Lung (tissue), 12 donors: ENCODE results near the gene SLC5A3. TPM values are rescaled to one million over a fixed set of nuclear protein-coding genes. Genes with fewer than 3 reads are reported as not detected.

Experiments
- ATAC-seq: fragments of 200-7000 bp; cut with Tn5 transposase; one replicate; pipeline ENCODE4 v1.9.1; 2020; ENCODE audit warnings: moderate number of reproducible peaks; ENCODE audit not compliant: insufficient read depth, low FRiP score
- DNase-seq, 3 donors: peaks; one replicate each; pipeline ENCODE4 v3.0.0-alpha.2; 2013 to 2017
- H3K27ac ChIP-seq, 2 donors: one replicate each; pipeline ENCODE4 v1.5.1; 2013; ENCODE audit warnings: mild to moderate bottlenecking in 2 of 2, moderate library complexity in 2 of 2, control low read depth in 1 of 2, inconsistent platforms in 1 of 2, low read depth in 1 of 2, low read length in 1 of 2
- H3K27me3 ChIP-seq, 3 donors: one replicate each; pipeline ENCODE4 v1.5.1; 2013; ENCODE audit warnings: low read length in 2 of 3; ENCODE audit not compliant: control insufficient read depth in 3 of 3, insufficient read depth in 3 of 3
- H3K36me3 ChIP-seq, 4 donors: one replicate each; pipeline ENCODE4 v1.5.1; 2013; ENCODE audit warnings: low read length in 4 of 4, mild to moderate bottlenecking in 1 of 4, moderate library complexity in 1 of 4; ENCODE audit not compliant: control insufficient read depth in 4 of 4, insufficient read depth in 4 of 4
- H3K4me1 ChIP-seq, 5 donors: one replicate each; pipeline ENCODE4 v1.5.1; 2013; ENCODE audit warnings: low read length in 5 of 5, mild to moderate bottlenecking in 2 of 5, moderate library complexity in 1 of 5; ENCODE audit not compliant: control insufficient read depth in 5 of 5, insufficient read depth in 5 of 5
- H3K4me3 ChIP-seq: one replicate; pipeline ENCODE4 v1.5.1; 2013; ENCODE audit warnings: mild to moderate bottlenecking, control low read depth, moderate library complexity
- H3K9ac ChIP-seq, 2 donors: one replicate each; pipeline ENCODE4 v1.5.1; 2013; ENCODE audit warnings: low read length in 2 of 2, control low read depth in 1 of 2; ENCODE audit not compliant: insufficient read depth in 1 of 2
- H3K9me3 ChIP-seq, 4 donors: one replicate each; pipeline ENCODE4 v1.5.1; 2013; ENCODE audit warnings: low read length in 3 of 4, mild to moderate bottlenecking in 1 of 4, moderate library complexity in 1 of 4; ENCODE audit not compliant: control insufficient read depth in 4 of 4, insufficient read depth in 3 of 4
- CTCF ChIP-seq: IDR thresholded peaks from 2 replicates; pipeline ENCODE4 v1.5.1; 2012; ENCODE audit warnings: mild to moderate bottlenecking; ENCODE audit errors: control extremely low read depth, extremely low read depth
- WGBS, 2 donors: extraction: QIAGEN DNeasy Blood & Tissue Kit; methylation state at CpG; one replicate each; pipeline ENCODE4 v1.1.7; 2013; 5-methylcytosine and 5-hydroxymethylcytosine counted together
- polyA plus RNA-seq, 2 donors: library from polyadenylated mRNA; stranded (reverse); fragments of 200-250 nt; gene quantifications; one replicate each; pipeline ENCODE4 v1.2.1, GENCODE V29; 2013
- total RNA-seq, 2 donors: library from RNA; depleted of rRNA in 1 of 2; stranded (reverse); fragments of >200 nt in 1 of 2; gene quantifications; one replicate each; pipeline ENCODE4 v1.2.1, GENCODE V29; 2014 to 2021
- donor health status: control.
- donor health status: control.
- donor health status: Bipolar disorder and iron deficiency.
- donor health status: healthy.
- donor health status: DM: yes; HTN: yes; CAD: no.

The SLC5A3 gene
- total and polyA plus RNA-seq, 4 donors: 1.8 to 49.1 (median 7.0) TPM

DNA sequence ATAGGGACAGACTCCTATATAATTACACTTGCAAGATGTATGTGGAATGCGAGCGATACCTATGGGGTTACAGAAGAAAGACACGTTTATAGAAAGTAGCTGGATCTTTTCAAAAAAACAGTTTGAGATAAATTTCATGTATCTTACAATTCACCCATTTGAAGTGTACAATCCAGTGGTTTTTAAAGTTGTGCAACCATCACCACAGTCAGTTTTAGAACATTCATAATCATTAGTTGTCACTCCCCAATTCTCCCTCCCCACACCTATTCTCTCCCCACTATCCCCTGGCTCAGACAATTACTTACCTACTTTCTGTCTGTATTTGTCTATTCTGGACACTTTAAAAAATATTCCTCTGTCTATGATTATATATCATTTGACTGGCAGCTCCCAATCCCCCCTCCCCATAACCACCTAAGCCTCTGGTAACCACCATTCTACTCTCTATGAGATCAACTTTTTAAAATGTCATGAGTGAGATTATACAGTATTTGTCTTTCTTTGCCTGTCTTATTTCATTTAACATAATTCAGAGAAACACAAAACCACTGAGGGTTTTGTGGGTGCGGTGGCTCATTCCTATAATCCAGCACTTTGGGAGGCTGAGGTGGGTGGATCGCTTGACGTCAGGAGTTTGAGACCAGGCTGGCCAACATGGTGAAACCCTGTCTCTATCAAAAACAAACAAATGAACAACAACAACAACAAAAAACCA, 39.1 kb downstream of the SLC5A3 start:
- no peak overlapping the region for H3K9ac ChIP-seq
- H3K36me3 ChIP-seq: peaks cover 0 to 2% (median 0%) of the 10 kb centered on the region in 4 donors
- WGBS, 2 donors: 92% methylated on average over 6 of the region's 6 CpGs
- DNase-seq: no peak
- H3K9me3 ChIP-seq: no peaks in the 10 kb centered on the region
- TF ChIP-seq CTCF: no peak
- no peak overlapping the region for H3K4me3 ChIP-seq
- H3K4me1 ChIP-seq: peaks cover 0 to 5% (median 0%) of the 10 kb centered on the region in 5 donors
- no peaks in the 10 kb centered on the region for H3K27me3 ChIP-seq
- H3K27ac ChIP-seq: no peak overlapping the region
- ATAC-seq: no peak

DNA sequence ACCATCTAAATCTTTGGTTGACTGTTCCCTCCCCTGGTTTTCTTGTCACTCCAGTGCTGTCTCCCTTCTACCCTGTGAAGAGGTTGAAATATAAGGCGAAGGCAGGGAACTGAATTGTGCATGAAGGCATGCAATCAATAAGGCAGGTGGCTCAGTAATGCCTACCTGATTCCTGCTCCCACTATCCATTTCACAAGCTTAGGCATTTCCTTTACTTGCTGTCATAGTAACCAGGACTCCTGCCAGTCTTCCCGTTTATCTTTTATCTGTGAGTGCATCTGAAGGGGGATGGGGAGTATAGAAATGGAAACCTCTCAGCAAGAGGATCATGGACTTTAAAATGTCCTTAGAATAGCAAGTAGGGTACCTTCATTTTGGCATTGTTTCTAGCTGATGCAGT, 40.5 kb downstream of the SLC5A3 start:
- Histone ChIP-seq H3K9ac (no peak overlapping the region), H3K27ac (no peak overlapping the region), H3K36me3 (peaks cover 0 to 2% (median 0%) of the 10 kb centered on the region in 4 donors), H3K27me3 (no peaks in the 10 kb centered on the region), H3K4me1 (peaks cover 0 to 3% (median 0%) of the 10 kb centered on the region in 5 donors), H3K4me3 (no peak overlapping the region), H3K9me3 (no peaks in the 10 kb centered on the region)
- DNase-seq (no peak), ATAC-seq (no peak)
- 54 to 57% methylated on average over 2 of the region's 2 CpGs for WGBS, 2 donors
- no peak for TF ChIP-seq CTCF

- TF ChIP-seq CTCF: no peak
- DNase-seq (no peak), ATAC-seq (no peak)
- Histone ChIP-seq H3K4me3 (no peak overlapping the region), H3K4me1 (peaks cover 0 to 12% (median 0%) of the 10 kb centered on the region in 5 donors), H3K9ac (no peak overlapping the region), H3K27me3 (no peaks in the 10 kb centered on the region), H3K9me3 (no peaks in the 10 kb centered on the region), H3K27ac (no peak overlapping the region), H3K36me3 (peaks cover 0 to 2% (median 0%) of the 10 kb centered on the region in 4 donors)
- WGBS, 2 donors: 90 to 93% methylated on average over 1 of the region's 1 CpG
Observed at GRCh38 chr21:34115160-34115559, 41.8 kb downstream of the SLC5A3 start.
